Kidney epithelial cell (primary cell): ENCODE data around the gene SAMD10. TPM values are rescaled to one million over a fixed set of nuclear protein-coding genes. Genes with fewer than 3 reads are reported as not detected.

Source experiments
- DNase-seq: peaks from one replicate; pipeline ENCODE4 v3.0.0-alpha.2; 2010; ENCODE audit warnings: low read depth
- H3K27me3 ChIP-seq: 2 replicates; pipeline ENCODE4 v1.6.0; 2011; ENCODE audit warnings: low read length; ENCODE audit not compliant: control insufficient read depth, insufficient read depth
- H3K36me3 ChIP-seq: 2 replicates; pipeline ENCODE4 v1.5.1; 2011; ENCODE audit warnings: low read length; ENCODE audit not compliant: control insufficient read depth, insufficient read depth
- H3K4me3 ChIP-seq: 2 replicates; pipeline ENCODE4 v1.5.1; 2011; ENCODE audit warnings: low read depth, mild to moderate bottlenecking, control low read depth, low read length
- total RNA-seq: library from RNA; depleted of rRNA; stranded (reverse); fragments of >200 nt; gene quantifications from 2 replicates; pipeline ENCODE4 v1.2.3, GENCODE V29; 2015
- TF ChIP-seq, protein P1 (sequence below): IDR thresholded peaks from 2 replicates; pipeline ENCODE4 v1.5.1; 2011; ENCODE audit warnings: mild to moderate bottlenecking, moderate library complexity, low read length, control low read depth, inconsistent platforms; ENCODE audit not compliant: insufficient read depth, poor library complexity, severe bottlenecking

The SAMD10 gene
- total RNA-seq, 1 donor from 2014 or later = 9.6 TPM

DNA sequence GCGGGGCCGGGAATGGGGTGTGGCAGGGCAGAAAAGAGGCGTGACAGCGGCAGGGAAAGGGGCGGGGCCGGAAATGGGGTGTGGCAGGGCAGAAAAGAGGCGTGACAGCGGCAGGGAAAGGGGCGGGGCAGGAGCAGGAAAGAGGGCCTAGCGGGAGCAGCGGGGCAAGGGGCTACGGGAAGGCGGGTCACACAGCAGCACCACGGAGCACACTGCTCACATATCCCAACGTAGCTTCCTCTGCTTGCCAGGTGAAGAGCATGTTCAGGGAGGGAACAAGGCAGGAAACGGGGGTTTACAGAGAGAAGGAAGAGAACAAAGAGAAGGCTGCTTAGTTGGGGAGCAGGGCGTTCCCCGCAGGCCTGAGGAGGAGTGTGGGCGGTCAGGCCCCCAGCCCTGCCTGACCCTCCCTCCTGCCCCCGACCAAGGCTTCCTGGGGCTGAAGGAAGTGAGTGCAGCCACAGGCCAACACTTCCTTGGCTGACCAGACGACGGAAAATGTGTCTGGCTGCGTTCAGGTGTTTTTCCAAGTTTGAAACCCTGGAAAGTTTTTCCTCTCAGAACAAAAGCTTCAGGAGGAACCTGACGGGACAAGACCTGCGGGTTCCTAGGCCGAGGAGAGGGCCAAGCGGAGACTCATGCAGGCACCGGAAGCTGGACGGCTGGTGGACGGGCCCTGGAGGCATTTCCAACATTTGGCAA, 37.0 kb downstream of the SAMD10 start:
- TF ChIP-seq, protein P1, sequence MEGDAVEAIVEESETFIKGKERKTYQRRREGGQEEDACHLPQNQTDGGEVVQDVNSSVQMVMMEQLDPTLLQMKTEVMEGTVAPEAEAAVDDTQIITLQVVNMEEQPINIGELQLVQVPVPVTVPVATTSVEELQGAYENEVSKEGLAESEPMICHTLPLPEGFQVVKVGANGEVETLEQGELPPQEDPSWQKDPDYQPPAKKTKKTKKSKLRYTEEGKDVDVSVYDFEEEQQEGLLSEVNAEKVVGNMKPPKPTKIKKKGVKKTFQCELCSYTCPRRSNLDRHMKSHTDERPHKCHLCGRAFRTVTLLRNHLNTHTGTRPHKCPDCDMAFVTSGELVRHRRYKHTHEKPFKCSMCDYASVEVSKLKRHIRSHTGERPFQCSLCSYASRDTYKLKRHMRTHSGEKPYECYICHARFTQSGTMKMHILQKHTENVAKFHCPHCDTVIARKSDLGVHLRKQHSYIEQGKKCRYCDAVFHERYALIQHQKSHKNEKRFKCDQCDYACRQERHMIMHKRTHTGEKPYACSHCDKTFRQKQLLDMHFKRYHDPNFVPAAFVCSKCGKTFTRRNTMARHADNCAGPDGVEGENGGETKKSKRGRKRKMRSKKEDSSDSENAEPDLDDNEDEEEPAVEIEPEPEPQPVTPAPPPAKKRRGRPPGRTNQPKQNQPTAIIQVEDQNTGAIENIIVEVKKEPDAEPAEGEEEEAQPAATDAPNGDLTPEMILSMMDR = no peak
- H3K27me3 ChIP-seq = no peaks in the 10 kb centered on the region
- H3K36me3 ChIP-seq = peaks cover 7% of the 10 kb centered on the region
- DNase-seq = no peak
- no peak overlapping the region for H3K4me3 ChIP-seq

DNA sequence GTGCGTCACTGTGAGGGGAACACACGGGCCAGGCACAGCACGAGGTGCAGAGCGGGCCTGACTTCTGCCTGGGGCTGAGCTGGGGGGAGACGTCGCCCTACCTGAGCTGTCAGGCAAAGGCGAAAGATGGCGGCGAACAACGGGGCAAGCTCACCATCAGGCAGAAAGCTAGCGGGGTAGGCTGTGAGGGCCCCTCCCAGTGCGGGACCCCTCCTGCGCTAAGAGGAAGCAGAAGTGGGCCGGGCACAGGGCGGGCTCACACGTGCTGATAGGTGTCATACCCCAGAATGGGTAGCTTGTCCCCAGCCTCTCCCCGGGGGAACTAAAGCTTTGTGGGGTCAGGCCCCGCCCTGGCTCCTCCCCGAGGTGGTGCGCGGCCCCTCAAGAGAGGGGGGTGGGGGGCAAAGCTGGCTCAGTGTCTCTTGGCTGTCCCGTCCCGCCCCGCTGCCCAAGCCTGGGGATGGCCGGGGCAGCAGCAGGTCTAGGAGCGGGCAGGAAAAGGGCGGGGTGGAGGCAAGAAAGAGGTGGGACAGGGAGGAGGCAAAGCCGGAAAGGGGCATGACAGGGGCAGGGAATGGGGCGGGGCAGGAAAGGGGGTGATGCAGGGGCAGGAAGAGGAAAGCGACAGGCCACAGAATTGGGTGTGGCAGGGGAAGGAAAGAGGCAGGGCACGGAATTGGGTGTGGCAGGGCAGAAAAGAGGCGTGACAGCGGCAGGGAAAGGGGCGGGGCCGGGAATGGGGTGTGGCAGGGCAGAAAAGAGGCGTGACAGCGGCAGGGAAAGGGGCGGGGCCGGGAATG, 38.0 kb downstream of the SAMD10 start:
- TF ChIP-seq, protein P1 = no peak
- H3K4me3 ChIP-seq = no peak overlapping the region
- H3K27me3 ChIP-seq = no peaks in the 10 kb centered on the region
- H3K36me3 ChIP-seq = peaks cover 7% of the 10 kb centered on the region
- DNase-seq = no peak

DNA sequence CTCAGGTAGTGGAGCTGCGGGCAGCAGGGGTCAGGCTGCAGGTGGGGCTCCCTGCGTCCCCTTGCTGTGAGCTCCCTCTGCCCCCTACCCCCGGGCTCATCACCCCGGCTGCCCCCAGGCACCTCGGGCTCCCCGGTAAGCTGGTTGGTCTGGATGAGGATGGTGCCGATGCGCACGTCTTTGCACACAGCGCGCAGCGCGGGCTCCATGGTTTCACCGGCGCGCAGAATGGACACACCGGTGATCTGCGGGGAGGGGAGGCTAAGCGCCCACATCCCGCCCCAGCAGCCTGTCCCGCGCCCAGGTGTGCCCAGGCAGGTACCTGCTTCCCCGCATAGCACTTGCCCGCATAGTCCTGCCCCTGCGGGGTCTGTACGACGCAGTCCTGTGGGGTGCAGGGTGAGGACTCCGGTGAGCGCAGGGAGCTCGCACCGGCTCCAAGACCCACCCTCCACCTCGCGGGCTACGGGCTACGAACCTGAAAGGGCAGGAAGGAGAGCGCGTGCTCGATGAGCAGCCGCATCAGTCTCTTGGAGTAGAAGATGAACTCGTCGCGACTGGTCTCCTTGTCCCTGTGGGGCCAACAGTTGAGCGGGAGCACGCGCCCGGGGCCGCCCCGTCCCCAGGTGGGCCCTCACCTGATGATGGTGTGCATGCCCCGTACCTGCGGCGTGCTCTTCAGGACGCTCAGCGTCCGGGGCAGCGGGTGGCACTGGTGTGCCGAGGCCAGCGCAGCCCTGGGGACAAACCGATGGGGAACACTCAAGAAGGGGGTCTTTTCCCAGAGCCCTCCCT, 38.8 kb downstream of the SAMD10 start:
- DNase-seq = no peak
- H3K36me3 ChIP-seq = peaks cover 7% of the 10 kb centered on the region
- no peak overlapping the region for H3K4me3 ChIP-seq
- TF ChIP-seq, protein P1 = no peak
- no peaks in the 10 kb centered on the region for H3K27me3 ChIP-seq

DNA sequence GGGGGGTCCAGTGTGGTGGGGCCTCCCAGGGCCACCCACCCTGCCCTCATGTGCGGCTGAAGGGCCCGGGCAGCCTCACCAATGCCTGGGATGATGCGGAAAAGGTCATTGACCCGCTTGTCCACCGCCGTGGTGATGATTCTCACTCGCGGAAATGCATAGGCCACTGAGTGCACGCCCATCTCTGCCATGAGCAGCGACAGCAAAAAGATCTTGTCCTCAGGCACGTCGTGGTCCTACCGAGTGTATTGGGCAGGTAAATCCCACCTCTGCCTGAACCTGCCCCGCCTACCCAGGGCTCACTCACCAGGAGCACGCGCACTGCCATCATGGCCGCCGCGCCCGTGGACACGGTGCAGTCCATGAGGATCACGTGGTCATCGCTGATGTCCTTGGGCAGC, 39.4 kb downstream of the SAMD10 start:
- Histone ChIP-seq H3K36me3 (peaks cover 10% of the 10 kb centered on the region), H3K27me3 (no peaks in the 10 kb centered on the region), H3K4me3 (no peak overlapping the region)
- DNase-seq = no peak
- TF ChIP-seq, protein P1 = no peak

DNA sequence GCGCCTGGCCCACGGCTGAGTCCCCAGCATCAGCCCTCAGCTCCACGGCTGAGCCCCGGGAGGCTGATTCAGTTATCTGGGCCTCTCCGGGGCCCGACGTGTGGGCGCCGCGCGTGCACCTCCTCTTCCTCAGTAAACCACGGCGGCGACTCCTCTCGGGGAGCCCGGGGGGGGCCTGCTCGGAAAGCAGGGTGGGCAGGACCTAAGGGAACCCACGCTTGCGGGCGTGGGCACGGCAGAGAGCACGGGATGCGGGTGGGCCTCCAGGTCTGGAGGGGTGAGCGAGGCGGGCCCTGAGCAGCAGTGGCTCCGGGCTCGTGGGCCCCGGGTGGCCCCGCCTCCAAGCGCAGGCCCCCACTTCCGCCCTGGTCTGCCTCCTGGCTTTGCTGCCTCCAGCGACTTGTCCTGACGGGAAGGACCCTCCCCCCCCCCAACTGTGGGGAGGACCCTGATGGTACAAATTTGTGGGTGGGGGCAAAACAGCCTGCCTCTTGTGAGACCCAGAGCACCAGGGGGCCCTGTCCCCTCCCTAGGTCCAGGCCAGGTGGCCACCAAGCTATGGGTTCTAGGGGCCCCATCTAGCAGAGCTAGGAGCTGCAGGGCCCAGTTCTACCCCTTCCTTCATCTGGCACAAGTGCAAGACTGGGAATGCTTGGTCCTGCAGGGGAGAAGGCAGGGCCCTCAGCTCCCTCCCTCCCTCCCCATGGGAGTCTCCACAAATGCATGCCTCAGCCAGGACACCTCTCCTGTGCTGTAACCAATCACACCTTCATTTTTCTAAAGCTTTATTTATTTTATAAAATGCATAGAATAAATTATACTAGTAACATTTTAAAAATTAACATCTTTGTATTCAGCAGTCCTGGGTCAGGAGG, 40.1 kb downstream of the SAMD10 start:
- H3K36me3 ChIP-seq = peaks cover 9% of the 10 kb centered on the region
- DNase-seq = no peak
- TF ChIP-seq, protein P1 = no peak

More for the DNA sequence above, 40.1 kb downstream of the SAMD10 start:
- Histone ChIP-seq H3K27me3 (no peaks in the 10 kb centered on the region), H3K4me3 (no peak overlapping the region)
